Inferior parietal cortex (tissue), 1 donor: ENCODE results near the gene ACKR2.
A peak's percentile ranks its signal among the peaks of the same experiment; 100 is the strongest.

Experiments used
- DNase-seq: peaks from one replicate; pipeline ENCODE4 v3.0.0-alpha.2; 2016; ENCODE audit errors: extremely low spot score

The ACKR2 gene

DNA sequence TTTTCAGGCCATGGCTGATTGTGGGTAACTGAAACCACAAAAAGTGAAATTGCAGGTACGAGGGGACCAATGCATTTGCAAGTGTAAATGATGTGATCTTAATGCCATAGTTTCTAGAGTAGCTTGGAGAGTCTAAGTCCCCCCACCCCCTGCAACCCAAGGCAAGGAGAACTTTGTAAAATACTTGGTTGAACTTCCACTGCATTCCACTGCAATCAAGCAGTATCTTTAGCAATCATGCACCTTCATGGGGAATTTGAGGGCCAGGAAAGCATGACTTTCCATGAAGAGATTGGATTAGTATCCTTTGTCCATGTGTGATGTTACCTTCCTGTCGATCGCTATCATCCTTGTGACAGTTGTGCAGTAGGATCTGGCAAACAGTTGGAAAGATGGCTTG is 77.8 kb downstream of the ACKR2 start:
- DNase-seq: no peak

GRCh38 chr3:42891042-42891441 is 81.8 kb downstream of the ACKR2 start:
- no peak for DNase-seq

DNA sequence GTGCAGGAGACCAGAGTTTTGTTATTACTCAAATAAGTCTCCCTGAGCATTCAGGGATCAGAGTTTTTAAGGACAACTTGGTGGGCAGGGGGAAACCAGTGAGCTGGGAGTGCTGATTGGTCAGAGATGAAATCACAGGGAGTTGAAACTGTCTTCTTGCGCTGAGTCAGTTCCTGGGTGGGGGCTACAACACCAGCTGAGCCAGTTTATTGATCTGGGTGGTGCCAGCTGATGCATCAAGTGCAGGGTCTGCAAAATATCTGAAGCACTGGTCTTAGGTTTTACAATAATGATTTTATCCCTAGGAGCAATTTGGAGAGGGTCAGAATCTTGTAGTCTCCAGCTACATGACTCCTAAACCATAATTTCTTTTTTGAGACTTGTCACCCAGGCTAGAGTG is 82.9 kb downstream of the ACKR2 start:
- DNase-seq: no peak

DNA sequence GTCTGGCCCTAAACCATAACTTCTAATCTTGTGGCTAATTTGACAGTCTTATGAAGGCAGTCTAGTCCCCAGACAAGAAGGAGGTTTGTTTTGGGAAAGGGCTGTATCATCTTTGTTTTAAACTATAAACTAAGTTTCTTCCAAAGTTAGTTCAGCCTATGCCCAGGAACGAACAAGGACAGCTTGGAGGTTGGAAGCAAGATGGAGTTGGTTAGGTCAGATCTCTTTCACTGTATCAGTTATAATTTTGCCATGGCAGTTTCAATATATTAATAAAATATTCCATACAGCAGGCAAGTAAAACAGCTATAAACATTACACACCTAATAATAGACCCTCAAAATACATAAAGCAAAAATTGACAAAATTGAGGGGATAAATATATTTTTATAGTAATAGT is 83.6 kb downstream of the ACKR2 start:
- no peak for DNase-seq

GRCh38 chr3:42894698-42895579 is 85.7 kb downstream of the ACKR2 start:
- DNase-seq: no peak

DNA sequence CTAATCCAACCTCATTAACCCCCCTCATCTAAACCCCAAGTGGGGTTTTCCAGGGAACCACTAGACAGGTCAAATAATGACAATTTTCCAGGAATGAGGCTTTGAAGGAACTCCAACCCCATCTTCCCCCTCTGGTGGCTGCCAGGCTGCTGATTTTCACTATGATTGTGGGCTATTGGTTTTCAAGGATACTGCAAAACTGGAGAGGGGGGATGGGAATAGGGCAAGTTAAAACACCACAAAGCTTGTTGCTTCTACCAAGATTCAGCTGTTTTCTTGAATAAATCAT is 86.3 kb downstream of the ACKR2 start:
- DNase-seq: no peak

GRCh38 chr3:42898896-42899675 is 89.8 kb downstream of the ACKR2 start:
- no peak for DNase-seq

DNA sequence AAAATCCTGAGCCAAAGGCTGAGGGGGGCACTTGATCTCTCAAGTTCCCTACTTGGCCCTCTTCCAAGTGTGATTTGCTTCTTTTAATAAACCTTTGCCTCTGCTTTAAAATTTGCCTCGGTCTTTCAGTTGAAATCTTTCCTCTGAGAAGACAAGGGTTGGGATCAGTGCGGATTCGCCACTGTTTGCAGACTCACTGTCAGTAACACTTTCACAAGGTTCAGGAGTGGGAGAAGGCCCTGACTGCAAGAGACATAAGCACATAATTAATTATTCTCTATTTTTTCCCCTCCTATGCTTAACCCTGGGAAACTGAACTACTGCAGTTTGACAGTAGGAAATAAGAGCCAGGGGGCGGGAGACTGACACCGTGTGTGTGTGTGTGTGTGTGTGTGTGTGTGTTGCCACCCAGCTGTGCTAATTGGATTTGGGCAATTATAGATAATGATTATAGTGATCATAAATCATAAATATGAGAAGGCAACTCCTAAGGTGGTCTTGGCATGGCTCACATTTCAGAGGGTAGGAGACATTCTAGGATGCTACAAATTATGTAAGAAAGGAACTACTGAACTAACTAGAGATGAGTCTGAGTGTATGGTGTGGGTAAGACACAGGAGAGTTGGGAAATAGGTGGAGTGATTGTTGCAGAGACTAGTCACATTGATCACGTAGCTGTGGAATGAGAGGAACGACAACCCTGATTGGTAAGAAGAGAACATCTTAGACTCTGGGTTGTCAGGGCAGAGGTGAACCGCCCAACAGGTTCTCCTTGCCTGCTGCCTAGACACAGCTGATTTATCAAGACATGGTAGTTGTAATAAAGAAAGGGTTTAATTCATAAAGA is 91.2 kb downstream of the ACKR2 start:
- no peak for DNase-seq

DNA sequence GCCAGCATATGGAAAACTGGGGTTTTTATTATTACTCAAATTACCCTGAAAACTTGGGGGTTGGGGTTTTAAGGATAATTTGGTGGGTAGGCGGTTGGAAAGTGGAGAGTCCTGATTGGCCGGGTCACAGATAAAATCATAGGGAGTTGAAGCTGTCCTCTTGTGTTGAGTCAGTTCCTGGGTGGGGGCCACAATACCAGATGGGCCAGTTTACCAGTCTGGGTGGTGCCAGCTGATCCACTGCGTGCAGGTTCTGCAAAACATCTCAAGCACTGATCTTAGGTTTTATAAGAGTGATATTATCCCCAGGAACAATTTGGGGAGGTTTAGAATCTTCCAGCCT is 91.8 kb downstream of the ACKR2 start:
- DNase-seq: no peak

DNA sequence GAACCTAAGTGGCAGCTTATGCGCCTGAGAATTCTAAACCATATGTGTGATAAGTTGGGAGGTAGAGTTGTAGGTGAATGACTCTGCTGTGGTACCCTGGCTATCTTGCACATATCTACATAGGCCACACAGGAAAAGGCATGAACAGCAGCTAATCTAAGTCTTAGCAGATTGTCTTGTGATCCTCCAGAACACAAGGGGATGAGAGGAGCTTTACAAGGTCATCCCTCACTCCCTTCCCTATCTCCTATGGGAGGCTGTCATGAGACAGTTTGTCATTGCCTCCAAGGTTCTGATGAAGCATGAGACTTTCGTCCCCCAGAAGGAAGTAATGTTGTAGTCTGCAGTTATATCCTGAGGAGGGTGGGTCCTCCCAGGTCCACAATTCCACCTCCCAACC is 93.0 kb downstream of the ACKR2 start:
- no peak for DNase-seq

- no peak for DNase-seq
Observed at GRCh38 chr3:42904076-42904475, 94.8 kb downstream of the ACKR2 start.

DNA sequence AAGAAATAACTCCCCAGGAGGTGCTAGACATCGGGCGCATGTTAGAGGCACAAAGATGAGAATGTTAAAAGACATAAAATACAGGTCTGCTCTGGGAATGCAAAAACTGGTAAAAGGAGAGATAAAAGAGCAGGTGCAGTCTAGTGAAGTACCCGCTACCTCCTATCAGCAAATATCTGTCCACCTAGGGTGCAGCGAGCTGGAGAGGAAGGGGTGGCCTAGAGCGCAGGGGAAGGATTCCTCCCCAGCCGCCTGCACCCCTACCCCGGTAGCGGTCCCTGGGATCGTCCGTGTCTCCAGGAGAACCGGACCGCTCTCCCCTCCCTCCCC is 96.5 kb downstream of the ACKR2 start:
- DNase-seq: no peak

DNA sequence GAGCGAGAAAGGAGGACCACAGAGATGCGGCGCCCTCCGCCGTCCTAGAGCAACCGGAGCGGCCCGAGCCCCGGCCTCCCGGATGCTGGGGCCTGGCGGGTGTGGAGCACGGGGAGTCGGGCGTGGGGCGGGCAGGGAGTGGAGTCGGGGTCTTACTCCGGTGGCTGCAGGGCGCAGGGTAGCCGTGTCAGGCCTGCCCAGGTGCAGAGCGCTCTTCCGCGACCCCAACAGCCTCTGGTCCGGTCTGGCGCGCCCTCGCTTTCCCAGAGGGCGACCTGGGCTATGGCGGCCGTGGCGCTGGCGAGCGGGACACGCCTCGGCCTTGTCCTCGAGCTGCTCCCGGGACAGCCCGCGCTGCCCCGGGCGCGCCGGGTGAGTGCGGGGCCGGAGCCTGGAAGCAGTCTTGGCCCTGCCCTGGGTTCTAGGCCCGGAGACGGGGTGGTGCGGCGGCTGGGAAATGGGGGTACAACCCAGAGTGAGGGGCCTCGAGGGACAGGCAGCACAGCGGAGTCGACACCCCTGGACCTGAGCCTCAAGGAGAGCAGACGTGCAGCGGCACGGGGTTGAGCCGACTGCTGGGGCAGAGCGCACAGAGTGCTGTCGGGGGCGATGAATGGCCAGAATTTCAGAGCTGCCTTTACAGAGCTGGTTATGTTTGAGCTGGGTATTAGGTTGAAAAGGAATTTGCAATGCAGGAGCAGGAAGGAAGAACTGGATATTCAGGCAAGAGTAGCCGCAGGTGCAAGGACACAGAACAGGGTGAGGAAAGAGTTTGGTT is 97.0 kb downstream of the ACKR2 start, which contains the start of gene ZNF662:
TSS of gene ZNF662 (plus strand) at position 73 of the 778 bp plus-strand sequence. CDS start 1,973 bp downstream, outside the sequence.
- peak; percentile 49 for DNase-seq

GRCh38 chr3:42906848-42907183 is 97.6 kb downstream of the ACKR2 start:
- DNase-seq: no peak

DNA sequence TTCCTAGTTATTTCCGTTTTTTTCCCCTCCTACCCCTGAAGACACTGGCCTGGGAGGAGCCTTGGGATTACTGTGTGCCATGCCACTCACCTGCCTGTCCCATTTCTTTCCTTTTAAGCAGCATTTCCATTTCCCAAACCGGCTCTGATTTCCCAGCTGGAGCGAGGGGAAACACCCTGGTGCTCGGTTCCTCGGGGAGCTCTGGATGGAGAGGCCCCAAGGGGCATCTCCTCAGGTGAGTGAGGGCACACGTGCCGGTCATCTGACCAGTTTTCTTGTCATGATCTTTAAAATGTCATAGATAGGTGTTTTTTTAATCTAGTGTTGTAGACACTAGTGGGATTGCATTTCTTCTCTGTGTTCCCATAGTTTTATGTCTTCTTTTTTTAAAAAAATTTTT is 99.4 kb downstream of the ACKR2 start:
- no peak for DNase-seq

GRCh38 chr3:42911551-42911950 is 102.3 kb downstream of the ACKR2 start:
- no peak for DNase-seq

- no peak for DNase-seq
Observed at GRCh38 chr3:42914771-42915515, 105.7 kb downstream of the ACKR2 start.
